Progenitor cell of endocrine pancreas (in vitro differentiated cells): ENCODE data around the gene PIH1D2. TPM values are rescaled to one million over a fixed set of nuclear protein-coding genes. Genes with fewer than 3 reads are reported as not detected.
A peak's percentile ranks its signal among the peaks of the same experiment; 100 is the strongest.

Source experiments
- DNase-seq: peaks from one replicate; pipeline ENCODE4 v3.0.0; 2021; ENCODE audit warnings: low spot score; ENCODE audit not compliant: unreplicated experiment
- H3K27ac Mint-ChIP-seq: 2 replicates; pipeline ENCODE4 v1.8.0; 2021; ENCODE audit warnings: mild to moderate bottlenecking, moderate library complexity, mixed read lengths
- H3K27me3 Mint-ChIP-seq: 2 replicates; pipeline ENCODE4 v1.8.0; 2021; ENCODE audit warnings: mixed read lengths
- H3K36me3 Mint-ChIP-seq: 2 replicates; pipeline ENCODE4 v1.8.0; 2022; ENCODE audit warnings: mixed read lengths; ENCODE audit not compliant: insufficient read depth
- H3K4me1 Mint-ChIP-seq: 2 replicates; pipeline ENCODE4 v1.8.0; 2021; ENCODE audit warnings: low read depth, mixed read lengths
- H3K4me3 Mint-ChIP-seq: 2 replicates; pipeline ENCODE4 v1.8.0; 2021; ENCODE audit warnings: low read depth, mild to moderate bottlenecking, moderate library complexity, mixed read lengths
- H3K9me3 Mint-ChIP-seq: 2 replicates; pipeline ENCODE4 v1.8.0; 2021; ENCODE audit warnings: low read depth, mixed read lengths
- CTCF ChIP-seq: fragments of 200-600 bp; sonication (generic); IDR thresholded peaks from one replicate; pipeline ENCODE4 v1.5.0; 2021; ENCODE audit warnings: antibody characterized with exemption, mild to moderate bottlenecking; ENCODE audit not compliant: unreplicated experiment
- total RNA-seq: library from RNA; stranded (reverse); gene quantifications from 2 replicates; pipeline ENCODE4 v1.2.1, GENCODE V29; 2021

The PIH1D2 gene
- total RNA-seq, 1 donor from 2014 or later: 6.2 TPM

DNA sequence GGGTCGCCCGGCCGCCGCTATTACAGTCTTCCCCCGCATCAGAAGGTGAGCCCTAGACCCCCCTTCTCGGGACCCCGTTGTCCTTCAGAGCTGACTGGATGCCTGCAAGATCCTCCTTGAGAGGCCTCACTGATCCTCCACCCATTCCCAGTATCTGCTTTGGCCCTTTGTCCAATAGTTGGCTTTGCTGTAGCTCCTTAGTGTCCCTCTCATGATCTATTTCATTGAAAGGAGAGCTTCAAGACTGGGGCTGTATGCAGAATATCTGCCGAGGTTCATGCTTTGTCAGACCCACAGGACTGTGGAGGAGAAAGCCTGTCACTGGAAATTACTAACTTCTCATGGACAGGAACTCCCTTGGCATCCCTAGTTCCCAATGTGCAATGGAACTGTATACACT is 48.1 kb downstream of the PIH1D2 start:
- H3K36me3 Mint-ChIP-seq: peaks cover 12% of the 10 kb centered on the region
- no peak for TF ChIP-seq CTCF
- H3K4me3 Mint-ChIP-seq: peak overlapping the region; percentile 95
- H3K27me3 Mint-ChIP-seq: peaks cover 7% of the 10 kb centered on the region
- peaks cover 26% of the 10 kb centered on the region for H3K4me1 Mint-ChIP-seq
- peak overlapping the region; percentile 99 for H3K27ac Mint-ChIP-seq
- no peak for DNase-seq
- H3K9me3 Mint-ChIP-seq: no peaks in the 10 kb centered on the region

- Mint-ChIP-seq H3K27me3 (peaks cover 14% of the 10 kb centered on the region), H3K36me3 (peaks cover 16% of the 10 kb centered on the region), H3K9me3 (no peaks in the 10 kb centered on the region), H3K4me3 (peak within 1 kb of the TSS; percentile 95), H3K4me1 (peaks cover 26% of the 10 kb centered on the region), H3K27ac (peak within 1 kb of the TSS; percentile 99)
- no peak for TF ChIP-seq CTCF
- peak; percentile 84 for DNase-seq
Measured at GRCh38 chr11:112024773-112025678, 48.8 kb downstream of the PIH1D2 start, which contains the start of gene DLAT. TSS of gene DLAT (plus strand) at chr11:112025408. CDS start at chr11:112025473, 65 bp downstream.

- Mint-ChIP-seq H3K9me3 (no peaks in the 10 kb centered on the region), H3K27me3 (peaks cover 20% of the 10 kb centered on the region), H3K27ac (peak overlapping the region; percentile 99), H3K4me1 (peaks cover 26% of the 10 kb centered on the region), H3K36me3 (peaks cover 17% of the 10 kb centered on the region), H3K4me3 (peak overlapping the region; percentile 95)
- TF ChIP-seq CTCF: no peak
- no peak for DNase-seq
Measured at GRCh38 chr11:112024178-112024772, 49.5 kb downstream of the PIH1D2 start.

DNA sequence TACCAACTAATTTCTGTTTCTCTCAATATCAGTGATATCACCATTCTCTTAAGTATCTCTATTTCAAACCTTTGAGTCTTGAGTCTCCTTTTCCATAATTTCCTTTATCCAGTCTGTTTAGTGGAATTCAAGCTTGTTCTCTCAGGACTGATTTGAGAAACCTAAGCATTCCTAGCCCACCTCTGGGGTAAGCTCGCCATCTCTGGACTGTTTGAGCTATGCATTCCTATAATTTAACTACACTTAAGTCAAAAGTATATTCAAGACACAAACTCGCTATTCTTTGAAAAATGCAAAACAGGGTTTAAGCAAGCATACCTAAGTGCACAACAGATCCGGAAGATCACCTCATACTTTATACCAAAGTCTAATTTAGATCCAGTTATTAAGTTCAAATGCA is 50.7 kb downstream of the PIH1D2 start:
- H3K36me3 Mint-ChIP-seq: peaks cover 21% of the 10 kb centered on the region
- H3K27ac Mint-ChIP-seq: no peak overlapping the region
- peak overlapping the region; percentile 22 for H3K4me3 Mint-ChIP-seq
- peaks cover 25% of the 10 kb centered on the region for H3K27me3 Mint-ChIP-seq
- peak; percentile 18 for TF ChIP-seq CTCF
- no peaks in the 10 kb centered on the region for H3K9me3 Mint-ChIP-seq
- no peak for DNase-seq
- H3K4me1 Mint-ChIP-seq: peaks cover 26% of the 10 kb centered on the region

DNA sequence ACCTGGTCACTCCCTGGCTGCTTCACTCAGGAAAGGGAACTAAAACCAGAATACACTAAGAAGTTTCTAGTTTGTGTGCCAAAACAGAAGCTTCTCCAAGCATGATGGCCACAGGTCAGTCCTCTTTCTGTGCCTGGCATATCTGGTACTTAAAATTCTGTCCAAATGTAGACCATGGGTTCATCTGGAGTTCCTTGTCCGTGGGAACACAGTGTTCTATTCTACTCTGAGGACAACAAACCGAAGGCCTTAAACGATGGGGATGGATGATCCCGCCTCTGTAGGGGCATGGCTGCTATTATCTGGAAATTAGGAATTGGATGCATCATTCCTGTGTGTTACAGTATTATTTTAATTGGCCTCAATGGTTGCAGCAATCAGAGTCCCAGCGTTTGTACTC is 54.8 kb downstream of the PIH1D2 start:
- Mint-ChIP-seq H3K9me3 (no peaks in the 10 kb centered on the region), H3K27ac (no peak overlapping the region), H3K36me3 (peaks cover 18% of the 10 kb centered on the region), H3K27me3 (peaks cover 25% of the 10 kb centered on the region), H3K4me3 (no peak overlapping the region), H3K4me1 (peaks cover 34% of the 10 kb centered on the region)
- no peak for DNase-seq
- no peak for TF ChIP-seq CTCF
